GM18909 (cell line): ENCODE data around the gene APC.

Source experiments
- ATAC-seq: cut with Tn5 transposase; IDR thresholded peaks from one replicate; pipeline ENCODE4 v1.9.1; 2021; ENCODE audit warnings: mild to moderate bottlenecking; ENCODE audit not compliant: unreplicated experiment, poor library complexity

Gene APC

GRCh38 chr5:112737463-112738190, at the start of gene APC:
Gene APC, plus strand, starts transcription at chr5:112737885. Its CDS starts 17,006 bp downstream, at chr5:112754891.
- peak; percentile 99 for ATAC-seq

DNA sequence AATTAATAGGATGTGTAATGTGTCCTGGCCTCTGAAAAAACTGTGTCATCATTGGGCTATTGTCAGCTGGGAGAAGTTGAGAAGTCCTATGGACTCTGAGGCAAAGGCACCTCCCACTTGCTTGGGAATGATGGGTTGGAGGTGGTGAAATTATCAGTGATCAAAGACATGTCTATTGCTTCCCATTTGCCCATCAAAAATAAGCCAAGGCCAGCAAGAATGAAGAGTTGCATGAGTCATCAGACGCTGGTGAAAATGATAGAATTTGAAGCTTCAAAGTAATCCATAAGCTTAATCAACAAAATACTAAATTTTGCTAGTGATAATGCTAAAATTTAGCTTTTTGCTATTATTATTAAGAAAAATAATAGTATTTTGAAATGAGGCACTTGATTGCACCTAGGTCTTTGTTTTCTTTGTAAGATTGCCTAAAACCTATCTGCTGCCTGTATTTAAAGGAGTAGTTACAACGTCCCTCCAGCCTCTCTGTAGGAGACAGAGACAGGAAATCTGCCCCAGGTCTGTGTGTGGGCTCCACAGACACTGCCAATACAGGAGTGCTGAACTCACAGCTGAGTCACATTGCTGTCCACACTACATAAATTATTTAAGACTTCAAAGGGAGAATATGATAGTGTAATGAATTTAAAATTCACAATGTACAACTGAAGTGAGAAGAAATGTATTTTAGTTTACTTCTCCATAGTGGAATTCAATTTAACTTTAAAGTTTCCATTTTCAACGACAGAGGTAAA, 48.4 kb upstream of the APC start:
- no peak for ATAC-seq

DNA sequence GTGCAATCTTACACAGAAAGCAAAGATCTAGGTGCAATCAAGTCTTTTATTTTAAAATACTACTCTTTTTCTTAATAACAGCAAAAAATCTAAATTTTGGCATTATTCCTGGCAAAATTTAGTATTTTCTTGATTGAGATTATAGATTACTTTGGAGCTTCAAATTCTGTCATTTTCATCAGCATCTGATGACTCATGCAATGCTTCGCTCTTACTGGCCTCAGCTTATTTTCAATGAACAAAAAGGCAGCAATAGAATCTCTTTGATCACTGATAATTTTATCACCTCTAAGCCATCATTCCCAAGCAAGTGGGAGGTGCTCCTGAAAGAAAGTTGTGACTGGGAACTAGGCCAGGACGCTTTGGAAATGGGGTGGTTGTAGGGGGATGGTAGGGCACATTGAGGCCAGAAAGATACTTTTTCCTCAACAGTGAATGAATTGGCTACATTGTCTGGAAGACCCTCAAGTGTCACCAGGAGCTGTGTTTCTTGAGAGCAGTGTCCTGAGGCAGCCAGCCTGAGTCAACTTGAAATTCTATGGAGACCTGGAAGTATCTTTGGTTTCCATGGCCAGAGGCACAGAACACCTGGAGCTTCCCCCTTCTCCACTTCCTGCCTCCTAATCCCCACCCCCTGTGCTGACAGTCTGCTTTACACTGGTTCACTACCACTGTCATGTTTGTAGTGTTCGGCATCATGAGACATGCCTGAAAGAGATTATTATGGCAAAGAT, 46.9 kb upstream of the APC start:
- no peak for ATAC-seq

DNA sequence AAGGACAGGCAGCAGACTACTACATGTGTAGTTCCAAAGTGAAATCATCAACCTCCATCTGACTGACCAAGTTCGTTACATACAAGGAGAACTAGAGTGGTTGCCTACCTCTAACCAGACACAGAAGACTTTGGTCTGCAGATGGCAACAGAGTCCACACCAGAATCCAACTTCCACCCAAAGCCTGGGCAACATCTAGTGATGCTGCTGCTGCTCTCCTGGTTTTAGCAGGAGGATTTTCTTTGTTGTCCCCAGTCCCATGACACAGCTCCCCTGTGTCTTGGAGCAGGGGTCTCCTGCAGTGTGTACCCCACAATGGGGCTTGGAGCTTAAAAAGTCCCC, 46.4 kb upstream of the APC start:
- ATAC-seq, result no peak

DNA sequence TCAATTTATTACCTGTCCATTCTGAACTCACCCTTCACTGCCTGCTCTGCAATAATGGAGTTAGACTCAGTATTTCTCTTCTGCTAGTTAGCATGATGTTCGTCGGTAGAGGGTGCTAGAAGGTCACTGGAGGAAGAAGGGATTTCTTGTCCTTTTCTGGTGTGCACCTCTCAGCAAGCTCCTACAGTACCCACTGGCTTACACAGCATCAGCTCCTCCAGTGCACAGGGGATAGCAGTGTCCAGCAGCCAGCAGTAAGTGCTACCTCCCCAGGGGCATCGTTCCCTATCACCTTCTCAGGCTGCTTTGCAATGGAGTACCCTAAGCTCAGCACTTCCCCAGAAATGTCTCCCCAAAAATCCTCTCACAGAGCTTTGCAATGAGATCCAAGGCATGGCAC, 45.9 kb upstream of the APC start:
- ATAC-seq, result no peak

DNA sequence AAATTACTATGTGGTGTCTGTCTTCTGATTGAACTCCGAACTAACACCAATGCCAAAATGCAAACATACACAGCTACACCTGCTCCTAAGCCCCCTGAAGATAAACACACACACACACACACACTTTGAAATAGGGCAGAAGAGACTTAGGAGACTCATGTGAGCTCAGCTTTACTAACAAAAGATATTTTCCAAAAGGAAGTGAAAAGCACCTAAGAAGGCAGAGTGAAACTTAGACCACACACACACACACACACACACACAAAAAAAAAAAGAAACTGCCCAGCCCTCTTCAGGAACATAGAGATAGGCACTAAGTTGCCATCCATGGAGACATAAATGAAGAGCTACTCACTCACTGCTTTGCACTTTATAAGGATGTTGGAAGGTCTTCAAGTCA, 45.2 kb upstream of the APC start:
- peak; percentile 43 for ATAC-seq

DNA sequence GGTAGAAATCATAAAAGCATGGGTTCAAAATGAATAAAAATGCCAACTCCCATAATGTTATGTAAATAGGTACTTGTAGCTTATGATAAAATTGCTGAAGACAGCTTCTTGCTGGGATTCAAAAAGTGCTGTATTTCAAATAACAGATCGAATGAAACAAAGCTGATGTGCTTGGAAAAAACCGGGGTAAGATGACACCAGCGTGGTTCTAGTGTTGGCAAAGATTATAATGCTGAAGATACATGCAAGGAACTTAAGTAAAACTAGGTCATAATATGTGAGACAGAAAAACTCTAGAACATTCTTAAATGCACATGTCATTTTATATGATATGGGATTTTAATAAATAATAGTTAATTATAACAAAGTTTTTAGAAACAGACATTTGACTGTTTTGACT, 44.4 kb upstream of the APC start:
- no peak for ATAC-seq

DNA sequence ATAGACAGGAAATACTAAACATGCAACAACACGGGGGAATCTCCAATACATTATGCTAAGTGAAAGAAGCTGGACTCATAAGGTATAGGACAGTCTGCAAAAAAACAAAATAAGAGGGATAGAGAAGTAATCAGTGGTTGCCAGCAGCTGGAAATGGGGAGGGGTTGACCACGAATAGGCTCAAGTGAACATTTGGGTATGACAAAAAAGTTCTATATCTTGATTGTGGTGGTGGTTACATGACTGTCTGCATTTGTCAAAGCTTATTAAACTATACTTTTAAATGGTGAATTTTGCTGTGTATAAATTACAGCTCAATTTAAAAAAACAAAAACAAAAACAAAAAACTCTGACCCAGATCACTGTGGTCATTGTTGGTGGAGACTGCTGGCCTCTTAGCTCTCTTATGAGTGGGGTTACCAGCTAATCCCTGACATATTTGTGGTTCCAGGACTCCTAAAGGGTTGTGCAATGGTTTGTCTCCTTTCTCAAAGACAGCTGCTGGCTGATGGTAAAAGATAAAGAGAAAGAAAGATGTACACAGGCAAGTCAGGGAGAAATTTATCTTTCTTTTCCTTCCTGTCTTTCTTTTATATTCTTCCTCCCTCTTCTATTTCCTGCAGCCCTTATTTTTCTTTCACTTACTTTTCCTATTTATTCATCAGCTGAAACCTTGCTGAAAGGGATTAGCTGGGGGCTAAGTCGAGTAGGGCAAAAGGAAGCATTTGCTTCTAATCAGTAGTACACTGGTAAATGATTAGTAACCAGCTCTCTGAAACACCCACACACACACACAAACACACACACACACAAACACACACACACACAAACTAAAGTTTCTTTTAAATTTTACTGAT, 42.6 kb upstream of the APC start:
- ATAC-seq, result peak; percentile 41

DNA sequence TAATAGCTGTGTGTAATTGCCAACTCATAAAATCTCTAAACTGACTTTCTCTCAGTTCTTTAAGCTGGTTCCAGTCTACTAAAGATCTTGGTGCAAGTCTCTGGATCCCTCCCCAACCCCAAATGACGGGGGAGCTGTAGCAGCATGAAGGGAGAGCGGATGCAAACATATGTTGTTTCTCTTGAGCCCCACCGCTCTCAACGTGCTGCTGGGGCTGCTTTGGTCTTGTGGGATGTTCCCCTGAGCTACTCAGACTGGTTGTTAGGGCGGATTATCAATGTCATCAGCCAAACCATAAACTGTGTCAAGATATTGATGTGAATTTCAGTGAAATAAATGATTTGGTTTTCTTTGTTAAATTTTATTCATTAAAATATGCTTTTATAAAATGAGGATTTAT, 40.9 kb upstream of the APC start:
- no peak for ATAC-seq

- ATAC-seq, result no peak
Measured at GRCh38 chr5:112697322-112697721, 40.4 kb upstream of the APC start.

DNA sequence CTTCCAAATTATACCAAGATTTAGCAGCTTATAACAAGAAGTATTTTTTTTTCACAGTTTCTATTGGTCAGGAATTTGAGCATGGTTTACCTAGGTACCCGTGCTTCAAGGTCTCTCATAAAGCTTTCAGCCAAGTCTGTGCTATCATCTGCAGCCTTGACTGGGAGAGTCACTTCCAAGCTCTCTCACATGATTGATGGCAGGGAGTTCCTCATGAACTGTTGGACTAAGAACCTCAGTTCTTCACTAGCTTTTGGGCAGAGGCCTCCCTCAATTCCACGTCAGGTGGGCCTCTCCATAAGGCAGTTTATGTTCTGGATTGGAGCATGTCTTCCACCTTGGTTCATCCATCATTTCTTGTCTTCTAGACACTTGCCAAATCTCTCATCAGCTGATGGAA, 39.9 kb upstream of the APC start:
- no peak for ATAC-seq

GRCh38 chr5:112703866-112704820, 33.5 kb upstream of the APC start:
- no peak for ATAC-seq

DNA sequence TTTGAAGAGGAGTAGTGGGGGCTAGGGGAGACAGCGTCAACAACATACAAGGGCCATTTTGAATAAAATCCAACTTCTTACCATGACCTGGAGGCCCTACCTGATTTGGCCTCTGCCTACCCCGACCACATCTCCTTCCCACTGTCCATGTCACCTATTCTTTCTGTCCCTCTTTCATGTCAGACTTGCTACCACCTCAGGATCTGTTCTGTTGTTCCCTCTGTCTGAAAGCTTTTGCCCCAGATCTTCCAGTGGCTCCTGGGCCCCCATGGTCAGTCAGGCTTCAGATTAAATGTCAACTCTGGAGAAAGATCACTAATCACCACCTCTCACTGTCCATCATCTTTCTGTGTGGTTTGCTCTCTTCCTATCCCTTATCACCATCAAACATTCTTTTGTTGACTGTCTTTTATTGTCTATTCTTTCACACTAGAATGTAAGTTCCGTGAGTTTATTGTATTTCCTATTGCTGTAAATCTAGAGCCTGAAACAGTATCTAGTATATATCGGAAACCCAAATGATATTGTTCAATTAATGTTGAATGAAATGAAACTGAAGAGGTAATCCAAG, 31.2 kb upstream of the APC start:
- ATAC-seq, result no peak

DNA sequence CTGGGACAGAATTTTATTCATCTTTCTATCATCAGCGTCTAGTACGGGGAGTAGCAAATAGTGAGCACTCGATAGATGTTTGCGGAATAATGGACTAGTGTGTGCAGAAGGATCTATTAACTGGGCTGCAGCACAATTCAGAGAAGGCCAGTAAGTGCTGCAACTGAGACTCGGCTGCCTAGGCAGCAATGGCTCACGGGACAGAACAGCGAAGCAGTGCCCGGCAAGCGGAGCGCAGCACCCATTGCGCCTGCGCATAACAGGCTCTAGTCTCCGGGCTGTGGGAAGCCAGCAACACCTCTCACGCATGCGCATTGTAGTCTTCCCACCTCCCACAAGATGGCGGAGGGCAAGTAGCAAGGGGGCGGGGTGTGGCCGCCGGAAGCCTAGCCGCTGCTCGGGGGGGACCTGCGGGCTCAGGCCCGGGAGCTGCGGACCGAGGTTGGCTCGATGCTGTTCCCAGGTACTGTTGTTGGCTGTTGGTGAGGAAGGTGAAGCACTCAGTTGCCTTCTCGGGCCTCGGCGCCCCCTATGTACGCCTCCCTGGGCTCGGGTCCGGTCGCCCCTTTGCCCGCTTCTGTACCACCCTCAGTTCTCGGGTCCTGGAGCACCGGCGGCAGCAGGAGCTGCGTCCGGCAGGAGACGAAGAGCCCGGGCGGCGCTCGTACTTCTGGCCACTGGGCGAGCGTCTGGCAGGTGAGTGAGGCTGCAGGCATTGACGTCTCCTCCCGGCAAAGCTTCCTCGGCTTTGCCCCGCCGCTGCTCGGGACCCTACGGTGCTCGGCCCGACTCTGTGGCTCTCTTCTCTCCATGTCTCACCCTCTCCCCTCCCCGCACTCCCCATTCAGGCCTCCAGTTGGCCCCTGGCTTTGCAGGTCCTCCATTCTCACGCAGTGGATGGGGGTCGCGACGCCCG, 30.2 kb upstream of the APC start:
- ATAC-seq, result peak; percentile 97

GRCh38 chr5:112708103-112708622, 29.5 kb upstream of the APC start:
- ATAC-seq, result no peak

- no peak for ATAC-seq
Measured at GRCh38 chr5:112709416-112709815, 28.3 kb upstream of the APC start.

GRCh38 chr5:112710896-112711295, 26.8 kb upstream of the APC start:
- no peak for ATAC-seq

GRCh38 chr5:112711436-112711835, 26.2 kb upstream of the APC start:
- ATAC-seq, result no peak
